ENCODE data around the gene PPARG.

The PPARG gene

DNA sequence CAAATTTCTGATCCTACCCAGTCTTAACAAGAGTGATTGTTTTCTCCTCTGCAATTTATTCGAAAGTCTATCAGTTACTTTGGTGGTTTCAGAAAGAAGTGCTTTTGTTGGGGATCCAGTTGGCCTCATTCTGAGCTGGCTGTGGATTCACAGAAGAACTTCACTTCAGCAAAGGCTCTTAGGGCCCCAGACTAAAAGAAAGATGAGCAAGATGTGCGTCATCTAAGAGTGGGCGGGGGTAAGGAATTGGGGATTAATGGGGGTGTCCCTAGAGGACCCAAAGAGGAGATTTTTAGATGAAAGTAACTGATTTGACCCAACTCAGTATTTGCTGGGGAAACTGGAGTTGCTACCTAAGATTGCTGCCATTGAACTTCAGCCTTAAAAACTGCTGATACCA lies 131.5 kb downstream of the PPARG start:
- no peak for DNase-seq

DNA sequence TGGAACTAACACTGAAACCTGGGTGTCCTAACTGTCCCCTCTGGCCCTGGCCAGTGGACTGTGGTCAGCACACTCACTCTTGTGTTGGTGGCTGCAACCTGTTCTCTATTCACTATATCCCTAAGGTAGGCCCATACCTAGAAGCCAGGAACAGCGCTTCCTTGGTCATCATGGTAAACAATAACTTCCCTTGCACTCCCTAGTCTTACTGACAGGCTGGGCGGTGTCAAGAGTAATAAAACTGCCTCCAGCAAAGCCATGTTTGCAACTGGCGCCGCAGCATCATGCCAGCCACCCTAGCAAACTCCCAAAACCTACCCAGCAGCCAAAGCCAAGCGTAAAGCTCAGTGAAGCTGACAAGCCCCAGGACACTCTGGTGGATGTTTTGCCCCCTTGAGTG lies 132.3 kb downstream of the PPARG start:
- DNase-seq, result no peak

DNA sequence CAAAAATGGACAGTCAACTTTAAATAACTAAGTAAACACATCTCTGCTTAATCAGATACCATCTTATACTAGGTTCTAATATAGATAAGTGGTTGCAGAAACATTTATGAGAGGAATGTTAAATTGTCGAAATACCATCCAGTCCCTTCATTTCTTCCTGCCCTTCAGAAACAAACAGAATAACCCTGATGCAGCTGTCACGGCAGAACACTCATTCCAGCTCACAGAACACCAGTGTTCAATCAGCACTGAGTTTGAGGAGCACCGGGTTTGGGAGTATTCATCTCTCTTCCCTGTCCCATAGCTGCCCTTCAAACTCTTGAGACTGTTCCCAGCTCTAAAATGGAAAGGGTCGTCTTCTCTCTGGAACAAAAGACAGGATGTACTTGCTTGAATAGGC lies 134.3 kb downstream of the PPARG start:
- no peak for DNase-seq

DNA sequence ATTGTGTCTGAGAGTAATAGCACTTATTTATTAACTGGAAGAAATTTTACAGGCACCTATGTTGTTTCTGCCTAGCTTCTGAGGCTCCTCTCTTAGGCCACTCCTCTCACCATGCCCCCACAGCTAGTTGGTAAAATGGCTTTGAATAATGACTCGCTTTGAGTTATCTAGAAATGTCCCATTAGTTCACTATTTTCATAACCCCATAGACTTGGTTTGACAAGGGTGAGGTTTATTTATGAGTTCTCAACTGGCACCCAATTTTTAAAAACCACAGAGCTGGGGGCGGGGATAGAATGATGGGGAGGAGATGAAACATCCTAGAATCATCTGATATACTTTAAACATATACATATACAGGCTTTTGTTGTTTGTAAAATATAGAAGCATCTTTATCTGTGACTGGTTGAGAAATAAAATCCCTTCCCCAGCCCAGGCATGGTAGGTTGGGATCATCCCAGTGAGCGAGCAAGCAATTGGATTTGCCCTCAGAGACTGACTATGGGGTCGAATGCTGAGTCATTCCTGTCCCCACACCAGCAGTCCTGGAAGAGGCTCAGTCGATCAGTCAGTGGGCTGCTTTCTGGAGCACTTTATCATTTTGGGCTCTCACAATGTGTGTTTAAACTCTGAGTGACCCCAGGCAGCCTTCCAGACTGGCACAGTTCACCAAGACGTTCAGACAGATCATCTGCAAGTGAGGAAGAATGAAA lies 135.2 kb downstream of the PPARG start:
- no peak for DNase-seq

DNA sequence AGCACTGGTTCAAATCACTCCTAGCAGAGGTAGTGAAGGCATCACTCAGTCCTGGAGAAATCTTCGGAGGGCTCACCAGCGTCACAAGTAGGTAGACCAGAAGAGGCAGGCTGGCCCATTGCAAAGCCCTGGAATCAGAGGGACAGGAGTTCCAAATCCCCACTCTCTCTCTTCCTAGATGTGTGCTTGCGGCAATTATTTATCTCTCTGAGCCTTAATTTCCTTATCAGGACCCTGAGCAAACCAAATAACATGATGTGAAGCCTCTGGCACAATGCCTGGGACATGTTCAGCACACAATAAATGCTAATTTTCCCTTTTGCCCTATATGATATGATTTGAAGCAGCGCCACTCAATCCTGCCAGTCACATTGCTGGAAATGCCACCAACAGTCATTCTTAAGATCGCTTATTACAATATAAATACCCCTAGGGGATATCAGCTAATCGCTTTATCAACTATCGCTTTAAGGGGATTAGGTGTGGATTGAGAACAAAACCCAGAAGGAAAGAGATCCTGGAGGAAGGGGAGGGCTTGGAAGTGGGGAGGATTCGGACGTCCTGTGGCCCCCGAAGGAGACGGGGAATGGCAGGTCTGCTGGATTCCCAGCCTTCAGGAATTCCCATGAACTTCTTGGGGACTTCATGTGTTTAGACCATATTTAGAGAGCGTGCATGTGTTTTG lies 135.9 kb downstream of the PPARG start:
- no peak for DNase-seq

DNA sequence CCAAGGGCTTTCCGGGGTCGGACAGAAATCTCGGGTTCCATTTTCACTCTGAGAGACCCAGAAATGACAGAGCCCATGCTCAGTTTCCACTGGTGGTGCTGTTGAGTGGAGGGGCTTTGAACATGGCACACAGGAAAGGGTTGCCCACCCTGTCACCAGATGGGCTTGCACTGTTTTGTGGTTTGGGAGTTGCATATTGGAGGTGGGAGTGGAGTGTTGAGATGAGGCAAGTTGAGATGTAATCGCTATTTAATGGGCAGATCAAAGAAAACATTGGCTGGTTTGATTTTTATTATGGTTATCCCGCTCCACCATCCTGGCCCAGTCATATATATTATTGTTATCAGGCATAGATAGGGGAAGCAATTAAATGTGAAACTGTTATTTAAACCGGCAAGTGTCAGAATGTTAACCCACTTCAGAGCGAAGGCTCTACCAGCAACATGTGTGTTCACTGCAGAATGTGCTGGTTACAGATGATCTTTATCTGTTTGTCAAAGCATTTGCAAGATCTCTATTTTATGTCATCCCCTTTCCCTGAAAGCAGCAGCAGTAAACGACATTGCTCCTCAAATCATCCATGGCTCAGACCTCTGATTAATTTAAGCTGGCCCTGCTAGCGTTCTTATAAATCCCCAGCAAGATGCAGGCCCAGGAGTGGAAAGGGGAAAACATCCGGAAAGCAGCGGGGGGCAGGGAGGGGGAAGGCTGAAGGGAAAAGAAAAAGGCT lies 137.1 kb downstream of the PPARG start:
- no peak for DNase-seq

DNA sequence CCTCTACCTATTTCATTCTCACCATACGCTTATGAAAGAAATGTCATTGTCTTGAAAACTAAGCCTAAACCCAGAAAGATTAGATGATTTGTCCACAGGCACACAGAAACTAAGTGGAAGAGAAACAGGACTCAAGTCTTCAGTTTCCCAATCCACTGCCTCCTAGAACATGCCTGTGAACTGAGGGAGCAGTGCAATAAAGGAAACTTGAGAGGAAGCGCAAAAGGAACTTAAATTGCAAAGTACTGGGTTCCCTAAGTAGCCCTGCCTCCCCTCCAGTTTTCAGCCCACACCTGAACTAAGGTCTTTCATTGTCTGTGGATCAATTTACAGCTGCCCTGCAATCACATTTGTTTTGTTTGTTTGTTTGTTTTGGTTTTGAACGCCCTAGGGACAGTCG lies 138.7 kb downstream of the PPARG start:
- no peak for DNase-seq

DNA sequence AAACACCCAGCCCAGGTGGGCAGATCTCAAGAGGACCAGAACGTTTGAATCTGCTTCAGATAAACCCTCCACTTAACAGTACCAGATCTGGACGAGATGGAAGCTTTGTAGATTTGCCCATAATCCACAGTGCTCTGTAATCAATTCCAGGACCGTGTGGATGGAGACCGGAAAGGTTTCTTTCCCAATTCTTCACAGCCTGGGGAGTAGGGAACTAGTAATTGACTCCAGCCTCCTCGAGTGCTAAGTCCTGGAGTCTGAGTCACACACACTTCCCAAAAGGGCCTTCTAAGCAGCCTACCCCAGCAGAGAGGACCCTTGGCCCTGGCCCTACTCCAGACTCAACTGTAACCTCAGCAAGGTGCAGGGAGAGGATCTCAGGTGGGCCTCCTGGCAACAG lies 139.3 kb downstream of the PPARG start:
- no peak for DNase-seq

DNA sequence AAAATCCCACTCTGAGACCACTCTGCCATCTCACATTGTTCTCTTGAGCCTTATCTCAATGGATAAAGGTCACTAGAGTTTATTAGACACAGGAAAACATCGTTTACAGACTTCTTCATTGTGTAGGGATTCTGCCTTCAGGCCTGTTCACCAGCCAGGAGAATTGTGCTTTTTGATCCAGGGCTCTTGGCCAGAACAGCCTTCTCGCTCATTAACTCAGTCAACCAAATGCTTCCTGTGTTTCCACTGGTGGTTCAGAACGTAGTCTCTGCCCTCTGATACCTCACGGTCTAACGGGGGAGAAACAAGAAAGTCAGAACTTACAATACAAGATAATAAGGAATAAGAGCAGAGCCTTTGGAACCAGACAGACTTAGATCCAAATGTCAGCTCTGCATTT lies 141.2 kb downstream of the PPARG start:
- no peak for DNase-seq

DNA sequence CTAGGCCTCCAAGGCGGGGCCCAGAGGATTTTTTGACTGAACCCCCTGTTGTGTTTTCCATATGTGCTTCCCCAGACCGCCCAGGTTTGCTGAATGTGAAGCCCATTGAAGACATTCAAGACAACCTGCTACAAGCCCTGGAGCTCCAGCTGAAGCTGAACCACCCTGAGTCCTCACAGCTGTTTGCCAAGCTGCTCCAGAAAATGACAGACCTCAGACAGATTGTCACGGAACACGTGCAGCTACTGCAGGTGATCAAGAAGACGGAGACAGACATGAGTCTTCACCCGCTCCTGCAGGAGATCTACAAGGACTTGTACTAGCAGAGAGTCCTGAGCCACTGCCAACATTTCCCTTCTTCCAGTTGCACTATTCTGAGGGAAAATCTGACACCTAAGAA lies 145.0 kb downstream of the PPARG start:
- DNase-seq, result no peak

DNA sequence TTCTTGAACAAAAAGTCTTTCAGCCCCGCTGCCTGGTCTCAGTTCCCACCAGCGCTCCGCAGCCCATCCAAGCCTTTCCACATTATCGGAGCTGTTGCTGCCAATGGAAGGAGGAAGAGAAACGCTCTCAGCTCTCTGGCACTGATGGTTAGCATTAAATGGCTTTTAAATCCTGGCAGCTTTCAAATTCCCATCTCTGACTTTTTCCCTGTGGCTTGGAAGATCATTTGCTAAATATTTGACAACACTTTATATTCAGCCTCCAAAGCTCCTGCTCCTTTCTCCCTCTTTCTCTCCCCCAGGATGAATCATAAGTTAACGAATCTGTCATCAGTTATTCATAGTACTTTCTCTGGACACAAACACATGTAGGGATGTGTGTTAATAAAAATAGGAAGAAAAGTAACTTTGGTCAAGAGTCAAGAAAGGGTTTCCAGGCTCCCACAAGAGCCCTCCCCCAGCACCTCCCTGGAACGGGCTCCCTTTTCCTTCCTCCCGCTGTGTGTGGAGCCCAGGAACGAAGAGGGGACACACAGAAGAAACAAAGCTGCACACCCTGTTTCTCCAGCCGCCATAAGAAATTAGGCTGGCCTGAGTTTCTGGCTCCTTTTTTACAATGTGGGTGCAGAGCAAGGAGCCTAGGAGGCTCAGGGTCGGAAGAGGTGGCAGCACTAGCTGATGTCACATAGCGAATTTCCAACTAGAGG lies 147.8 kb downstream of the PPARG start:
- no peak for DNase-seq

DNA sequence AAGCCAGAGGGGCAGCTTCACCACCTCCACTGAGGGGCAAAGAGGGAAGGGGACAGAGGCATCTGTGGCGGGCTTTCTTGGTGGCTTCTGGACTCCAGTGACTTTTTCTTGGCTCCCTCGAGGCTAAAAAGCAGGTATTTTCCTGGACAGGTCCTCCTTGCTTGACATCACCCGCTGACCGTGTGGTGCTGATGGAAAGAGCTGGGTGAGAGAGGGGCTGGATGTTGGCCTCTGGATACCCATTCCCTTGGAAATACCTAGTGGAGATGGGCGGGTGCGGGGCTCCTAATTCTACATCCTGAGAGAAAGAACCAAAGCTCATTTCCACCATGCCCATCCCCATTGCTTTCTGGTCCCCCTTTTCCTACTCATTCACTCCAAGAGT lies 148.3 kb downstream of the PPARG start:
- no peak for DNase-seq

DNA sequence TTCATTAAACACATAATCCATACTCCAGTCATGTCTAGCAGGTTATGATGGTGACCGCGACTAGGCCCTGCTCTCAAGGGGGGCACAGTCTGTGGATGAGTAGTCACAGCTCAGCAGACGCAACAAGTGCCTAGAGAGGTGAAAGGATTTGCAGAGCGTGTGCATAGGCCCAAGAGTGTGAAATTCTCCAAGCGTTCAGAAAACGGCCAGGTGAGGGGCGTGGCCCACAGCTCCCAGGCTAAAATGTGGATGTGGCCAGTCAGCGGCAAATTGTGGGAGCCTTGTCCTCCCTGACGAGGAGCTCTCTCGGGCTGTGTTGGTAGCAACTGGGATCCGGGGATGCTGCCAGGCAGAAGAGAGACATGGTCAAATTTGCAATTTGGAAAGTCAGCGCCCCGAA lies 149.0 kb downstream of the PPARG start:
- DNase-seq, result no peak

DNA sequence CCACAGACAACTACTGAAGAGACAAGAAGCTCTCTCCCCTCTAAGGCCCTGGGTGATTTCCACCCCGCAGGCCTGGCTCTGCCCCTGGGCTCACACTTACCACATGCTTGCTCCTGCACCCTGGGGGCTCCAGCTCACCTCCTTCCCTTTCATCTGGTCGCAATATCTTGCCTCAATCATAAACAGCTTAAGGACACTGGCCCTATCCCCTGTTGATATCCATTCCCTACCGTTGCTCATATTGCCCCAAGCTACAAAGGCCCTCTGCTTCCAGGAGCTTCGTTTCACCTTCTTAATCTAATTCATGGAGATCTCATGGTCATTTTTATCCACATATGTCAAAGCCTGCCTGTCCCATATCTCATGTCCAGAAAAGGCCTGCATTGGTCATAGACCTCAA lies 149.4 kb downstream of the PPARG start:
- no peak for DNase-seq

DNA sequence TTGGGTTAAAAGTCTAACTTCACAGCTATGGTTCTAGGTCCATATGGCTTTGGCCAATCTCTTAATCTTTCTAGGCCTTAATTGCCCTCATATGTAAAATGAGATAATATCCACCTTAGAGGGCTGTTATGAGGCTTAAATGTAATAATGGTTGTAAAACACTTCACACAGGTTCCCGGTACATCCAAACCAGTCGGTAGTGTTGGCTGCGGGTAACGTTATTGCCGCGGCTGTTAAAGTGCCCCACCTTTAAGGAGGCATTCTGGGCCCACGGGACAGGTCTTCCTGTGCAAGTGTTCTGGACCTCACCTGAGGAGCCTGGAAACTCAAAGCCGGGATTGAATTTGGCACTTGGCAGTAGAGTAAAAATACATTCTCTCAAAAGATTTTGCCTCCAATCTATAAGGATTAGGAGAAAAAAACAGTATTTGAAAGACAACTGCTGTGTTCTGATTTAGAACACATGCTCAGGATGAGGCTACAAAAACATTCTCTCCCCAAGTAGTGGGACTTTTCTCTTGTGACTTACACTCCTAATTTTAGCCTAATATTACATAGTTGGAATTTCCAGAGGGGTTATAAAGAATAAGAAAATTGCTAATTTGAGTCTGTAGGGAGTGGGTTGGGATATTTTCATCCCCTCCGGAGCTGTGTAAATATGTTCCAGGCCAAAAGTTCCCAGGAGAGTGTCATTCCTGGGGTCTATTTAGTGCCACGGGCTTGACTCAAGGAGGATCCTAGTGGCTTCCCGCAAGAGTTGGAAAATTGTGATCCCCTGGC lies 150.5 kb downstream of the PPARG start:
- DNase-seq, result no peak

DNA sequence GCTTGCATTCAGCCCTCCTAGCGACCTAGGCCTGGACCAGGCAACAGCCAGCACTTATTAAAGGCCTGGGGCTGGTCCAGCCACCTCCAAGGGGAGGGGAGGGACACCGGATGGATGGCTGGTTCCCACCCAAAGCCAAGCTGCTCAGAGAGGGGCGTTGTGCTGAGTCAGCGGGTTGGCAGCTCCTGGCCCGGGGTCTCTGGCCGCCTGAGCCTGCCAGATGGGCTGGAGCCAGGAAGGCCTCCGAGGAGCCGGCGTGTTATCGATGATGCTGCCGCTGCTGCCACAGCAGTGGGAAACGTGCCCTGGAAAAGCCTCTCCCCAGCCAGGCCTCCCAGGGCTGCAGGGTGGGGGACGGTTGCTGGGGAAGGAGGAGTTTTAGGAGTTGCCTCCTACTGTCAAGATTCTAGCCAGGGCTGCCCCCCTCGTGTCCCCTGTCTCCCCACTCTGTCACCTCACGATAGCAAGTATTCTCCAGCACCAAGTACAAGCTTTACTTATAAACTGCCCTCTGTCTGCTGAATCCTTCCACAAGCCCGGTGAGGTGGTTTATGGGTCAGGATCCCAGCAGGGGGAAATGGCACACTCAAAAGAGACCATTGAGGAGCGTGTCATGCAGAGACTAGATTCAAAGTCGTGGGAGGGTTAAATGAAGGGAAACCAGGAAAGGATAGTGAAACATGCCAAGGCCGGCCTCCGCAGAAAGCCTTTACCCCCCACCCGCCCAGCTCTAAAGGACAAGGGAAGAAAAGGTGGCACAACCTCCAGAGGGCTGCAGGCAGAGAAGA lies 152.3 kb downstream of the PPARG start:
- DNase-seq, result no peak

DNA sequence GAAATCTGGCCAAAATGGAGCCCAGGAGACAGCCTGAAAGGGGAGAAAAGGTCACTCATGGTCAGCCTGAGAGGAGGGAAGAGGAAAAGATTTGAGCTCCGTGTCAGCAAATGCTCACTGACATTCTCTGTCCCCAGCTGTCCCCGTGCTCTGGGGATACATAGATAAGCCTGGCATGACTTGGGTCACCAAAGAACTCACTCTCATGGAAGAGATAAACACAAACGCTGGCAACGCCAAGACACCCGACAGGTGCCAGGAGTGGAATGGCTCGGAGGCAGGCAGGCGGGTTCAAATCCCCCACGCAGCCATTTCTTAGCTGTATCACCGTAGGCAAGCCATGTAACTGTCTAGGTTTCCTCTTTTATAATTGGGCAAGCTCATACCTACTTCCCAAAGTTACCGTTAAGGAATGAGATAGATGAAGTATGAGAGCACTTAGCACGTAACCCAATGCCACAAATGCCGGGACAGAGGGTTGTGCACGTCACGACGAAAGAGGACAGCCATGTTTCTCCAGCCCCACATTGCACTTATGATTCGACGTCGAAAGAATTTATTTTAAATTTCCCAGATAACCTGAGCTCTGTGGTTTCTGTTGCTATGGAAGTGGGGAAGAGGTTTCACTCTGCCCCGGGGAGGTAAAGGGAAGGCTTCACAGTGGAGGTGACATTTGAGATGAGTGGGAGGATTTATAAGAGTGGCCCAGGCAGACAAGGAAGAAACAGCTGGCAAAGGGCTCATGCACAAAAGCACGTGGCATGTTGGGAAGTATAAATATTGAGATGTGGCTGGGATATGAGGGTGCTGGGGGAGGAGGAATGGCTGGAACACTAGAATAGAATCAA lies 154.0 kb downstream of the PPARG start:
- no peak for DNase-seq

DNA sequence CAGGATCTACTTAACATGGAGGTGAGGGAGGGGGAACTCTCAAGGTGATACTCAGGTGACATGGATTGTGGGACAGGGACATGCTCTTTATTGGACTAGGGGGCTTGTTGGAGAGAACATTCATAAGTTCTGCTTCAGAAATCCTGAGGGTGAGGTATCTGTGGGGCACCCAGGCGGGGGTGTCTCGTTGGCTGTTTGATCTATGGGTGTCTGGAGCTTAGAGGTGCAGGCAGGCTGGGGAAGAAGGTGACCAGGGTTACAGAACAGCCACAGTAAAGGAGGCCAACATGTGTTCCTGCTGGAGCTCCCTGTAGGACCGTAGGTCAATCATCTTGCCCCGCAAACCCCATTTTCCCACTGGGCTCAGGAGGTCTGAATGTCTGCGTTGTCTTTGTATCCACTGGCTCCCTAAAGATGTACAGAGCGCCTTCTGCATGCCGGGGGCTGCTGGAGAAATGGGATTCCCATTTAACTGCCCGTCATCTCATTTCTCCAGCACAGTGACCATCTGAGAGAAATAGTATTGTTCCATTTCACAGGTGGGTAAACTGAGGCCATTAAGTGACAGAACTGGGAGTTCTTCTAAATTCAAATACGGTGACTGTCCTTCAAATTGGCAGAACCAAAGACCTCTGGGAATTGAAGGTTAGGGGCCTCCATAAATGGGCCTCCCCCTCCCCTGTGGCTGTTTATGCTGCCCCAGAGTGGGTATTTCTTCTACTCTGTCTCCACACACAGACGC lies 155.1 kb downstream of the PPARG start:
- no peak for DNase-seq

DNA sequence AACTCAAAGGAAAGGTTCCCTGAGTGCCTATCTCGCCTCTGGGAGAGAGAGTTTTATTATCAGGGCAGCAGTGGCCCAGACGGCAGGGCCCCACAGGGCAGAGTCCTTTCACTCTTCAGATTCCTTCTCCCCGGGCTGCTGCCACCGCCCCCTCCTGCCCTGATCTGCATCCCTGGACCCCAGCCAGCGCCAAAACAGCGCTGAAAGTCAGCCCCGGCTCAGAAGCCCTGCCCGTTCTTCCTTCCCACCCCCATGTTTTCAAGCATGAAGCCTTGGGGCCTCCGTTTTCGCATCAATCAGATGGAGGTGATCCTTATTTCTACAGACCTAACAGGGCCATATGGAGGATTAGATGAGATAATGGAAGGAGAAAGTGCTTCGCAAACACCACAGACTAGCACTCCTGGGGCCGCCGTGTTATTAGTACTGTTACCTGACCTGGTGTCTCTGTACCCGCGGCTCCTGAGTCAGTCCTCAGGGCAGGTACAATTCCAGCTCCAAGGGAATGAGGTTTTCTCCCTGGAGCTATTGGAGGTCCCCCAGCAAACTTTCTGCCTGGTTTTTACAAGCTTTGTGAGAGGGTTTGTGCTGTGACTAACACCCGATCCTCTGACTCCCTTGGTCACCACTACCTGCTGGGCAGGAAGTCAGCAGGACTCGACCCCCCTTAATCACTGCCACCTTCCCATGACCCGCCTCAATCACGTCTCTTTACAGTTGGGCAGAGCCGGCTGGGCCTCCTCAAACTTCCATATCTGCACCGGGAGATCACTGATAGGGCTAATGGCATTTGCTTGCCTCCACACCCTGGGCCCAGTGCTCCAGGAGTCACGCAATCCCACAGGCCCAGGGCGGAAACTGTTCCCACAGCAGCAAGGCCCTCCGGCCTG lies 156.0 kb downstream of the PPARG start:
- DNase-seq, result no peak
